Stomach (tissue), 9 donors: Measurements from ENCODE around the gene RABL6. TPM values are rescaled to one million over a fixed set of nuclear protein-coding genes. Genes with fewer than 3 reads are reported as not detected.
"Not testable (repeated sequence)": the region's sequence is repeated elsewhere in the genome, so short reads cannot be mapped to it uniquely, and the experiment has no call there.

ENCODE experiments used
- DNase-seq, 2 donors: peaks; one replicate each; pipeline versions ENCODE4 v3.0.0 to v3.0.0-alpha.2; 2013 to 2019
- H3K27ac ChIP-seq, 5 donors: fragments of 200-600 bp in 4 of 5; sonication (generic) in 4 of 5; one replicate each; pipeline ENCODE4 v1.5.1; 2013 to 2019; ENCODE audit warnings: mild to moderate bottlenecking in 1 of 5, moderate library complexity in 1 of 5
- H3K27me3 ChIP-seq, 3 donors: fragments of 200-600 bp; sonication (generic); one replicate each; pipeline ENCODE4 v1.5.1; 2017 to 2019; ENCODE audit warnings: mixed run types in 1 of 3
- H3K36me3 ChIP-seq, 4 donors: fragments of 200-600 bp; sonication (generic); 1 replicate in 3 of 4; 2 replicates in 1 of 4; pipeline ENCODE4 v1.5.1; 2016 to 2019
- H3K4me1 ChIP-seq, 4 donors: fragments of 200-600 bp; sonication (generic); one replicate each; pipeline ENCODE4 v1.5.1; 2016 to 2019
- H3K4me3 ChIP-seq, 4 donors: fragments of 200-600 bp; sonication (generic) in 3 of 4; one replicate each; pipeline ENCODE4 v1.5.1; 2016 to 2019; ENCODE audit warnings: mild to moderate bottlenecking in 1 of 4
- H3K9me3 ChIP-seq, 4 donors: fragments of 200-600 bp; sonication (generic); one replicate each; pipeline ENCODE4 v1.5.1; 2016 to 2019
- CTCF ChIP-seq, 7 experiments: fragments of 450-650 bp in 4 of 7; fragments of 200-600 bp in 3 of 7; sonication (generic) in 3 of 7; IDR thresholded peaks; one replicate each; pipeline ENCODE4 v1.5.1; 2016 to 2019; ENCODE audit warnings: antibody characterized with exemption in 7 of 7, control low read depth in 2 of 7, mild to moderate bottlenecking in 1 of 7
- EP300 ChIP-seq: sonication (generic); formaldehyde crosslinking; IDR thresholded peaks from one replicate; pipeline ENCODE4 v1.6.1; 2017; ENCODE audit warnings: antibody characterized with exemption
- POLR2A ChIP-seq, 4 donors: fragments of 450-650 bp; IDR thresholded peaks; one replicate each; pipeline ENCODE4 v1.6.1; 2016; ENCODE audit warnings: antibody characterized with exemption in 4 of 4, control low read depth in 2 of 4, mild to moderate bottlenecking in 1 of 4, moderate library complexity in 1 of 4
- POLR2AphosphoS5 ChIP-seq, 3 donors: sonication (generic); formaldehyde crosslinking; IDR thresholded peaks; one replicate each; pipeline ENCODE4 v1.6.1; 2016; ENCODE audit warnings: antibody characterized with exemption in 3 of 3
- WGBS, 5 donors: extraction: QIAGEN DNeasy Blood & Tissue Kit in 3 of 5; methylation state at CpG; one replicate each; pipeline versions ENCODE4 v1.1.5 to v1.1.7; 2013 to 2018; 5-methylcytosine and 5-hydroxymethylcytosine counted together
- intact Hi-C: fragments of 100-400 bp; cut with DNase I; formaldehyde crosslinking; loops from one replicate; pipeline ENCODE4 v1.15.1; 2023; ENCODE audit warnings: low total_unique reads
- polyA plus RNA-seq, 3 donors: library from polyadenylated mRNA; stranded (reverse); fragments of 200-250 nt; gene quantifications; one replicate each; pipeline ENCODE4 v1.2.3, GENCODE V29; 2013
- total RNA-seq, 5 donors: library from RNA; depleted of rRNA; stranded (reverse); fragments of >200 nt; gene quantifications; one replicate each; pipeline versions ENCODE4 v1.1.0 to v1.2.3, GENCODE V29; 2014 to 2016
- donor health status: healthy with polysubstance abuse.
- donor health status: Bipolar disorder and iron deficiency.
- donor health status: healthy.

Gene RABL6
- total and polyA plus RNA-seq, 8 donors: 47.4 to 615 (median 62.9) TPM

GRCh38 chr9:136763649-136764035 lies 44.1 kb upstream of the RABL6 start:
- Histone ChIP-seq H3K36me3 (no peaks in the 10 kb centered on the region), H3K9me3 (no peaks in the 10 kb centered on the region), H3K27me3 (peaks cover 0 to 88% (median 12%) of the 10 kb centered on the region in 3 donors), H3K27ac (no peak overlapping the region), H3K4me1 (peaks cover 0 to 16% (median 14%) of the 10 kb centered on the region in 4 donors), H3K4me3 (no peak overlapping the region)
- intact Hi-C loops: no loop called here
- TF ChIP-seq POLR2AphosphoS5 (IDR thresholded peaks at IDR 0.05) (no peak), EP300 (no peak), POLR2A (IDR thresholded peaks at IDR 0.05) (no peak), CTCF (IDR thresholded peaks at IDR 0.05) (no peak)
- DNase-seq: no peak
- 77 to 92% (median 85%) methylated on average over 5 to 14 of the region's 14 CpGs for WGBS, 5 donors

- no peaks in the 10 kb centered on the region for H3K36me3 ChIP-seq
- intact Hi-C loops: no loop called here
- 68 to 82% (median 76%) methylated on average over 5 to 14 of the region's 14 CpGs for WGBS, 5 donors
- peaks cover 0 to 16% (median 14%) of the 10 kb centered on the region in 4 donors for H3K4me1 ChIP-seq
- H3K9me3 ChIP-seq: no peaks in the 10 kb centered on the region
- H3K27ac ChIP-seq: no peak within 1 kb of the TSS
- no peak within 1 kb of the TSS for H3K4me3 ChIP-seq
- DNase-seq: no peak
- peaks cover 0 to 85% (median 12%) of the 10 kb centered on the region in 3 donors for H3K27me3 ChIP-seq
- no peak for TF ChIP-seq EP300
- no peak for TF ChIP-seq POLR2A (IDR thresholded peaks at IDR 0.05)
- TF ChIP-seq POLR2AphosphoS5 (IDR thresholded peaks at IDR 0.05): no peak
- no peak for TF ChIP-seq CTCF (IDR thresholded peaks at IDR 0.05)
Measured at GRCh38 chr9:136764301-136764891, 43.4 kb upstream of the RABL6 start, which contains the start of gene LCN15. LCN15 (minus strand) TSS chr9:136764518; CDS start chr9:136764488, 30 bp downstream.

- TF ChIP-seq POLR2A (IDR thresholded peaks at IDR 0.05): no peak
- TF ChIP-seq POLR2AphosphoS5 (IDR thresholded peaks at IDR 0.05): no peak
- no peak for TF ChIP-seq CTCF (IDR thresholded peaks at IDR 0.05)
- no peak for TF ChIP-seq EP300
- Histone ChIP-seq H3K27ac (no peak overlapping the region), H3K4me1 (peaks cover 0 to 21% (median 15%) of the 10 kb centered on the region in 4 donors), H3K4me3 (no peak overlapping the region), H3K9me3 (no peaks in the 10 kb centered on the region), H3K27me3 (peaks cover 0 to 83% (median 12%) of the 10 kb centered on the region in 3 donors), H3K36me3 (no peaks in the 10 kb centered on the region)
- intact Hi-C loops: no loop called here
- WGBS, 5 donors: 73 to 90% (median 79%) methylated on average over 4 to 14 of the region's 14 CpGs
- DNase-seq: no peak
Measured at GRCh38 chr9:136765041-136765440, 42.7 kb upstream of the RABL6 start.

DNA sequence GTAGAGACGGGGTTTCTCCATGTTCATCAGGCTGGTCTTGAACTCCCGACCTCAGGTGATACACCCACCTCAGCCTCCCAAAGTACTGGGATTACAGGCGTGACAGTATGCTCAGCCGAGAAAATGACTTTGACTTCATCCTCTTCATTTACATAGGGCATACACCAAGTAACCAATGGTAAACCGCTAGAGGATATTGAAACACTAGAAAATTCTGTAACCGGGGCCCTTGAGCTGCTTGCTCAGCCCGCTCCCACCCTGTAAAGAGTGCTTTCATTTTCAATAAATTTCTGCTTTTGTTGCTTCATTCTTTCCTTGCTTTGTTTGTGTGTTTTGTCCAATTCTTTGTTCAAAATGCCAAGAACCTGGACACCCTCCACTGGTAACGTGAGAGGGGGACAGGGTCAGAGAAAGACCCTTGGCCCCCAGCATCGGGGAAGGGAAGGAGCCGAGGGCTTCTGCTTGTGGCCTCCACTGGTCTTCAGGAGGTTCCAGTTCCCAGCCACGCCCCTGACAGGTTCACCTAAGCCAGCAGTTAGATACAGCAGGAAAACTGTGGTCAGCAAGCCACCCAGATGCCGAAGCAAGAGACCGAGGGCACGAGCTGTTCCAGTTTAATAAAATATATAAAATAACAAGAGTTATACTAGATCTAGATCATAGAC lies 41.9 kb upstream of the RABL6 start:
- DNase-seq, H3K9me3 ChIP-seq, intact Hi-C loops, H3K4me3 ChIP-seq, H3K36me3 ChIP-seq: not testable (repeated sequence)
- peaks cover 0 to 19% (median 15%) of the 10 kb centered on the region in 4 donors for H3K4me1 ChIP-seq
- 67 to 76% (median 72%) methylated on average over 14 of the region's 14 CpGs for WGBS, 5 donors
- peak overlapping the region in 1 of 5 donors; percentile 26 for H3K27ac ChIP-seq
- H3K27me3 ChIP-seq: peaks cover 0 to 74% (median 12%) of the 10 kb centered on the region in 3 donors
